ENCODE results near the gene HAP1.
"Not testable (repeated sequence)": the region's sequence is repeated elsewhere in the genome, so short reads cannot be mapped to it uniquely, and the experiment has no call there.

The HAP1 gene

GRCh38 chr17:41724476-41725050 lies 9.9 kb downstream of the HAP1 start:
- DNase-seq = no peak

DNA sequence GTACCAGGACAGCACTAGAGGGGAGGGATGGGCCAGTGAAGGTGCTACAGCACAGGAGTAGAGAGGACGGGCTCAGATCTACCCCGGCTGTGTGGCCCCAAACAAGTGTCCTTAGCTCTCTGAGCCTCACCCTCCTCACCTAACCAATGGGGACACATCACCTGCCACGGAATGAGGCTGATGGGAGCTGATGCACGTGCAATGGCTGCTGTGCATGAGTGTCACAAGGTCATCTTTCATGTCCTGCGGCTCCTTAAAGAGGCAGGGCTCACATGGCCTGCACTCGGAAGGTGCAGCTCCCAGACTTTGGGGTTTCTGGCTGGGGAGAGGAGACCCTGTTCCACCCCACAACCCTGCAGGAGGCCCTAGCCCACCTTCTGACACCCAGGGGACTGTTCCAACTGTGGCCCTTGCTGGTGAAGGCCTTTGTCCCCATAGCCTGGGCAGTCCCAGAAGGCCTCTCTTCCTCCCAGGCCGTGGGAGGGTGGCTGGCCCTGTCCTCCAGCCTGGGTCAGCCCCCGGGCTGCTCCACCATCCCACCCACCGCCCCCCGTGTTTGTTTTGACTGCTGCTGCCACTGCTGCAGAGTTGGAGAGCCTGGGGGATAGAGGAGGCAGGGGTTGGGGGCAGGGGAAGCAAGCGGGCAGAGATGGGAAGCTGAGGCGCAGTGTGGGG lies 10.5 kb downstream of the HAP1 start:
- no peak for DNase-seq

DNA sequence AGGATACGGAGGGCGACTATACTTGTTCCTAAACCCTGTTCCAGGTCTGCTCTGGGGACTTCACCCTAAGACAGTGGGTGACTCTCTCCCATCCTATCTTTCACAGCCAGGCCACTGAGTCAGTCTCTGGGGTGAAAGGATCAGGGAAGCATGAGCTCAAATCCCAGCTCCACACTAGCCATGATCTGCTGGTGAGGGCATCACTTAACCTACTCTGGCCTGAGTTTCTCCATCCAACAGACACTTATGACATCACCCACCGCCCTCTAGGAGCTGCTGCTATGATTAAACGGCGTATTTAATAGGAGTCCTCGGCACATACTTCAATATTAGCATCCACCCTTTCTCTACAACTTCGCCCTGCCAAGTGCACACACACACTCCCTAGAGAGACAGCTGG lies 12.2 kb downstream of the HAP1 start:
- DNase-seq = no peak

DNA sequence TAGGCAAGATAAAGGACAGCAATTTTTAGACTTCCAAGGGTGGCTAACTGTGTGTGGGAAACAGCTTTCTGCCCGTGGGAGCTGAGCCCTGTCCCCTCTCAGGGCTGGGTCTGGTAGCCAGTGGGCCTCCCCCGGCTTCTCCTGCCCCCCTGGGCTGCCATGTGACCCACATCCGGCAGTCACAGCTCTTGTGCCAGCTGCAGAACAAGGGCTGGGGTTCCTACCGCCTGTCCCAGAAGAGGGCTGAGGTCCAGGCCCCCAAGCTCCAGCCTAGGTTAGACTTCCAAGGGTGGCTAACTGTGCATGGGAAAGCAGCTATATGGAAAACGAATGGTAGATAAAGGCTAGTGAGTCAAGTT lies 16.2 kb downstream of the HAP1 start:
- DNase-seq = no peak

DNA sequence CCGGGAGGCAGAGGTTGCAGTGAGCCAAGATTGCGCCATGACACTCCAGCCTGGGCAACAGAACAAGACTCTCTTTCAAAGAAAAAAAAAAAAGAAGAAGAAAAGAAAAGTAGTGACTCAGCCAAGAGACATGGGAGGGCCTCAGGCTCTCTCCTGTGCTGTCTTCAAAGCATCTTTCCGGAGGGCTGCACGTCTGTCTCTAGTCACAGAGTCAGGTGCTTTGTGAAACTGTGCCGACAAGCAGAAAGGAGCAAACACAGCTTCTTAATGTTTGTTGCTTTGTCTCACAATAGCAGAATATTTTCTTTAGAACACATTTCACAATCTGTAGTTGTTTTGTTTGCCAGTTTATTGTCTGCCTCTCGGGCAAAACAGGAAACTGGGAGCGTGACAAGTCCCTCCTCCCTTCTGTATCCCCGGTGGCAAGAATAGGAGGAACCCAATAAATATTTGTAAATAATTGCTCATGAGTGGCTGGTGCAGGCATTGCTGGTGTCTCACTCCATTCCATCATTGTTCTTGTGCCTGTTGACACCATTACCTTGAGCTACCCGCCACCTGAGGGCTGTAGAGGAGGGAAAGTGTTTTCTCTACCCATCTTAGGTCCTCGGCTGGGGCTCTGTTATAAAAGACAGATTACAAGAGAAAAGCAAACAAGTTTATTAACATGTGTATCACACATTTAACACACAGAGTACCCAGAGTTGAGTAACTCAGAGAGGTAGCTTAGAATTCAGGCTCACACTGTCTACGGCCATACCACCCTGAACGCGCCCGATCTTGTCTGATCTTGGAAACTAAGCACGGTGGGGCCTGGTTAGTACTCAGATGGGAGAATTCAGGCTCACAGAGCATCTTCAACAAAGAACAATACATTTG lies 16.8 kb downstream of the HAP1 start:
- no peak for DNase-seq

DNA sequence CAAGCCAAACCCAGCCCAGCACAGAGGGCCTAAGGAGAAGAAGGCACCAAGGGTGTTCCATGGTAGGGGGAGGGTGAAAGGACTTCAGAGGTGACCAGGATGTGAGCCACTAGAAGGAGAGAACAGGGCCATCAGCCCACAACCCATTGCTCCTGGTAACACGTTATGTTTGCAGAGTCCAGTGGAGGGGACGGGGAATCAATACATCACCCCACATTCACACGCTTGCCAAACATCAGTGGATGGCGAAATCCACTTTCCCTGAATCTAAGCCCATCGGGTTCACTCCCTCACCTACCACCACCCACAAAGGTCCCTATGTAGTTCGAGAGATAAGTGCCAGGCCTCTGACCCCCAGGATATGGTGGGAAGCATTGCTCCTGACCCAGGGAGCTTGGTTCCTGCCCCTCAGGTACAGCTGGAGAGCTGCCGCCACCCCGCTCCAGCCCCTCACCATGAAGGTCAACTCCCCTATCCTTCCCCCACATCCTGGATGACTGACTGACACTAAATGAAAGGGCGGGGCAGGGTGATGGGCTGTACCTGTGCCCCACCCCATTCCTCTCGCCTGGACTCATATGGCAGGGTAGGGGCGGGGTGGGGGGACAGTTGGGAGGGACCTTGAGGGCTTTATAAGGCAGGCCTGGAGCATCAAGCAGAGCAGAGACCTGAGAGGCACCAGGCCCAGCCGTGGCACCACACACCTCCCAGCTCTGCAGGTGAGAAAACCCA lies 22.6 kb downstream of the HAP1 start, which contains the start of gene GAST:
Gene GAST, plus strand, starts transcription at position 663 of the 732 bp plus-strand sequence. CDS start 3,106 bp downstream, outside the sequence.
- DNase-seq = no peak

- DNase-seq = no peak
Measured at GRCh38 chr17:41710472-41711090, 23.9 kb downstream of the HAP1 start.

DNA sequence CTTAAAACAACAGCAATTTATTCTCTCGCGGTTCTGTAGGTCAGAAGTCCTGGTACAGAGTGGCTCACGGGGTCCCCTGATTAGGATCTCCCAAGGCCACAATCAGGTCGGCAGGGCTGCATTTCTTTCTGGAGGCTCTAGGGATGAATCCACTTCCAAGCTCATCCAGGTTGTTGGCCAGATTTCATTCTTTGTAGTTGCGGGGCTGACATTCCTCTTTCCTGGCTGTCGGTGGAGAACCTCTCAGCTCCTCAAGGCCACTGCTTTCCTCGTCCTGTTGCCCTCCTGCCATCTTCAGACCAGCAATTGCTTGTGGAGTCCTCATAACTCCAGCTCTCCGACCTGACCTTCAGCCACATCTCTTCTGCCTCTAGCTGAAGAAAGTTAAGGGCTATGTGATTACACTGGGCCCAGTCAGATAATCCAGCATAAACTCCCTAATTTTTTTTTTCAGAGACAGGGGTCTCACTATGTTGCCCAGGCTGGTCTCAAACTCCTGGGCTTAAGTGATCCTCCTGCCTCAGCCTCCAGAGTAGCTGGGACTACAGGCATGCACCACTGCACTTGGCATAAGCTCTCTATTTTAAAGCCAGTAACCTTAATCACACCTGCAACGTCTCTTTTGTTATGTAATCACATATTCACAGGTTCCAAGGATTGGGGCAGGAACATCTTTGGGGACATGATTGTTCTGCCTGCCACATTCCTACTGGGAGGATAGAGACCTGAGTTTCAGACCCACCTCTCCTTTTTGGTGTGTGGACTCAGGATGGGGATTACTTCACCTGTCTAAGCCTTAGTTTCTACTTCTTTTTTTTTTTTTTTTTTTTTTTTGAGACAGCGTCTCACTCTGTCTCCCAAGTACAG lies 26.4 kb downstream of the HAP1 start:
- no peak for DNase-seq

DNA sequence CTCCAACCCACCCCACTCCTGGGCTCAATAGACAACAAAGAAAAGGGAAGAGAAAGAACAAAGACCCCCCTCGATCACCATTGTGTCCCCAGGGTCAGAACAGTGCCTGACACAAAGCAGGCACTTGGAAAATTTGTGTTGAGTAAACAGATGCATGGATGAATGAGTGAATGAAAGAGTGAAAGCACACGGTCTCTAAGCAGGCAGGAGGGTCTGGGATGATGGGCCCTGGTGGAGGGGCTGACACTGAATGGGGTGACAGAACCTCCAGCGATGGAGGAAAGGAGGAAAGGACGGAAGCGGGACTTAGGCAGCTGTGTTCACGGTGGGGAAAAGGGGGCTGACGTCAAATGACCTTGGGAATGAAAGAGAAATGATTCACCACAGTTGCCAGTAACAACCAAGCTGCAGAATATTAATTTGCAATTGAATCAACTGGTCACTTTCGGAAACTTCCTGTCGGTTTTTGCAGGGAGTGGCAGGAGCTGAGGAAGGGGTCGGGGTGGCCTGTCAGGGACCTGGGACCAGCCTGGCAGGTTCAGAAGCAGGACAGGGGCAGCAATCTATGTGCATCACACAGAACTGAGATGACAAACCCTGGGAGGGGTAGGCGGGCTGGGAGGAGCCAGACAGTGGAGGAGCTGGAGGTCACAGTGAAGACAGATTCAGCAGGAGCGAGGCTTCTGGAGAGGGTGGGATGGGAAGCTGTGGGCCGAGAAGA lies 29.0 kb downstream of the HAP1 start:
- no peak for DNase-seq

- DNase-seq = no peak
Measured at GRCh38 chr17:41702712-41703111, 31.7 kb downstream of the HAP1 start.

- DNase-seq = not testable (repeated sequence)
Measured at GRCh38 chr17:41700843-41701242, 33.6 kb downstream of the HAP1 start.

DNA sequence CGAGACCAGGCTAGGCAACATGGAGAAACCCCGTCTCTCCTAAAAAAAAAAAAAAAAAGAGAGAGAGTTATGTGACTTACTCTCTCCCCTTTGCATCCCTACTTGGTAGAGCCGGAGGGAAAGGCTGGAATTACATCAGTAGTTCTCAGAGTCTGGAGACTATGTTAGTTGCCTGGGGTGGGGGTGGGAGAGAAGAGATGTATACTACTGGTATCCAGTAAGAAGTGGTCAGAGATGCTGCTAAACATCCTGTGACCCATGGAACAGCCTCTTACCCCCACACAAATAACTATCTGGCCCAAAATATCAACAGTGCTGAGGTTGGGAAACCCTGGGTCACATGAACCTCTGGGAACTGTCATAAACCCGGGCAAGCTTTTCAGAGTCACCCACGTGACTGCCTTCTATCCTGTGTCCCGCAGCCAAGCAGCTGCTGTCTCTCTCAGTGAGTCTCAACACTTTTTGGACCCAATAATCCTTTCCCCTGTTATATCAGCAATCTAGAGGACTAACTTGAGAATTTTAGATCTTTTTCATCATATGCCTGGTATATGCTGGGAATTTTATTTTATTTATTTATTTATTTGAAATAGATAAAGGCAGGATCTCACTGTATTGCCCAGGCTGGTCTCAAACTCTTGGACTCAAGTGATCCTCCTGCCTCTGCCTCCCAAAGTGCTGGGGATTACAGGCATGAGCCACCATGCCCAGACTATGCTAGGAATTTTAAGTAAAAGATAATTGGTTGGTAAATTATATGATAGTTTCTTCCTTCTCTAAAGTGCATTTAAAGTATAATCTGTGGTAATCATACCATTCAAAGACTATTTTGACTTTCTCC lies 37.1 kb downstream of the HAP1 start:
- DNase-seq = peak; percentile 36

GRCh38 chr17:41695954-41696757 lies 38.3 kb downstream of the HAP1 start:
- DNase-seq = peak; percentile 88

DNA sequence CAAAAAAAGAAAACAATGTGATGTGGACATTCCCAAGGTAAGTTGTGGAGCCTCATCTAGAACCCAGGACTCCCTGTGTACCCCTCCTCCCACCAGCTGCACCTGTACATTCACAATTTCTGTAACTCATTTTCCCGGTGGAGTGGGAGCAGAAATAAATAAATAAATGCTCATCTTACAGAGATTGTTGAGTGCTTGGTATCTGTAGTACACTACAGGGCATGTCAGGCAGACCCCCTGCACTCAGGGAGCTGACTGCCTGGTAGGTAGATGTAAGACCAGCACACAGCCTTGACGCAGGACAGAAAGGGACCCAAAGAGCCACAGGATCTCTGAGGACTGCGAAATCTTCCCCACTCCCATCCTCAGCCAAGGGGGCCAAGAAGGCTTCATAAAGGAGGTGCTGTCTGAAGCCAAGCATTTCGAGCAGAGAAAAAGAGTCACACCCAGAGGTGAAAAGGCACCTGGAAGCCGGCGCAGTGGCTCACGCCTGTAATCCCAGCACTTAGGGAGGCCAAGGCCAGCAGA lies 39.2 kb downstream of the HAP1 start:
- no peak for DNase-seq

- no peak for DNase-seq
Measured at GRCh38 chr17:41692722-41693521, 41.5 kb downstream of the HAP1 start.

GRCh38 chr17:41691031-41691777 lies 43.2 kb downstream of the HAP1 start:
- DNase-seq = no peak

DNA sequence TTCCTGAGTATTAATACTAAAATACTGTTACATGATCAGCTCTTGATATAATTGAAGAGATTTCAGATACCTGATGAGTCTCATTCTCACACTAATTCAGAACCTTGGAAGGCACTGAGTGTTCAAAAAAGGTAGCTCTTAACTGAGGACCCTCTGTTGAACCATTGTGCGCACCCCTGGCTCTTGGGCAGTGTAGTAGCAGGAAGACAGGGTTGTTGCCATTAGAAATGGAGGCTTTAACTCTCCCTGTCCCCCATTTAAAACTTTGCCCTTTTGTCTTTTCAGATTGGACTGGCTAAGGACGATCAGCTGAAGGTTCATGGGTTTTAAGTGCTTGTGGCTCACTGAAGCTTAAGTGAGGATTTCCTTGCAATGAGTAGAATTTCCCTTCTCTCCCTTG lies 43.9 kb downstream of the HAP1 start:
- no peak for DNase-seq
